ENCODE data around the gene P4HA3. TPM values are rescaled to one million over a fixed set of nuclear protein-coding genes. Genes with fewer than 3 reads are reported as not detected.

The P4HA3 gene
- total RNA-seq, 2 donors from 2014 or later: 4.4 to 5.7 TPM

GRCh38 chr11:74220376-74220775 is 91.1 kb downstream of the P4HA3 start:
- no peak overlapping the region for H3K27ac ChIP-seq
- ATAC-seq (ENCODE audit: insufficient number of reproducible peaks, low FRiP score, low read depth) (no peak), DNase-seq (ENCODE audit: low spot score) (no peak)
- TF ChIP-seq, protein P1, sequence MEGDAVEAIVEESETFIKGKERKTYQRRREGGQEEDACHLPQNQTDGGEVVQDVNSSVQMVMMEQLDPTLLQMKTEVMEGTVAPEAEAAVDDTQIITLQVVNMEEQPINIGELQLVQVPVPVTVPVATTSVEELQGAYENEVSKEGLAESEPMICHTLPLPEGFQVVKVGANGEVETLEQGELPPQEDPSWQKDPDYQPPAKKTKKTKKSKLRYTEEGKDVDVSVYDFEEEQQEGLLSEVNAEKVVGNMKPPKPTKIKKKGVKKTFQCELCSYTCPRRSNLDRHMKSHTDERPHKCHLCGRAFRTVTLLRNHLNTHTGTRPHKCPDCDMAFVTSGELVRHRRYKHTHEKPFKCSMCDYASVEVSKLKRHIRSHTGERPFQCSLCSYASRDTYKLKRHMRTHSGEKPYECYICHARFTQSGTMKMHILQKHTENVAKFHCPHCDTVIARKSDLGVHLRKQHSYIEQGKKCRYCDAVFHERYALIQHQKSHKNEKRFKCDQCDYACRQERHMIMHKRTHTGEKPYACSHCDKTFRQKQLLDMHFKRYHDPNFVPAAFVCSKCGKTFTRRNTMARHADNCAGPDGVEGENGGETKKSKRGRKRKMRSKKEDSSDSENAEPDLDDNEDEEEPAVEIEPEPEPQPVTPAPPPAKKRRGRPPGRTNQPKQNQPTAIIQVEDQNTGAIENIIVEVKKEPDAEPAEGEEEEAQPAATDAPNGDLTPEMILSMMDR (IDR thresholded peaks at IDR 0.05): no peak
- no peaks in the 10 kb centered on the region for H3K4me1 ChIP-seq (ENCODE audit: control insufficient read depth in 1 of 2, low read depth in 2 of 2)
- H3K4me3 ChIP-seq: no peak overlapping the region
- H3K27me3 ChIP-seq (replicated peaks; ENCODE audit: insufficient read depth): no peaks in the 10 kb centered on the region
- no peaks in the 10 kb centered on the region for H3K36me3 ChIP-seq
- no peaks in the 10 kb centered on the region for H3K9me3 ChIP-seq

Other genes starting within 250 kb of the P4HA3 start
- gene C2CD3, start 140.6 kb downstream of the P4HA3 start, total RNA-seq: 10 to 100 TPM; 23.7 to 30.6 TPM
- gene PPME1, start 140.4 kb downstream of the P4HA3 start, total RNA-seq: 10 to 100 TPM; 31.2 to 37.4 TPM
- 10 to 100 TPM in 1 of 2 donors, 1 to 10 TPM in 1; 8.9 to 12.4 TPM for gene PGM2L1, start 86.8 kb upstream of the P4HA3 start, total RNA-seq
- gene KCNE3, start 155.9 kb upstream of the P4HA3 start, total RNA-seq: 1 to 10 TPM; 6.6 to 8.3 TPM
- gene LIPT2, start 182.1 kb upstream of the P4HA3 start, total RNA-seq: 10 to 100 TPM in 1 of 2 donors, 1 to 10 TPM in 1; 1.4 to 12.9 TPM